DND-41 (cell line): ENCODE results near the gene SMIM35.

Source experiments
- ATAC-seq: fragments of 200-7000 bp; cut with Tn5 transposase; 3 replicates; pipeline ENCODE4 v1.9.1; 2021; ENCODE audit warnings: low read depth; ENCODE audit not compliant: insufficient read depth
- DNase-seq: peaks from one replicate; pipeline ENCODE4 v3.0.0-alpha.2; 2020
- H2AFZ ChIP-seq: 2 replicates; pipeline ENCODE4 v1.6.0; 2012; ENCODE audit warnings: low read depth, low read length
- H3K27ac ChIP-seq: 2 replicates; pipeline ENCODE4 v1.5.1; 2012; ENCODE audit warnings: low read length, inconsistent platforms
- H3K27me3 ChIP-seq: fragments of 200-600 bp; sonication (generic); 2 replicates; pipeline ENCODE4 v1.6.0; 2012; ENCODE audit warnings: low read length, mild to moderate bottlenecking, inconsistent platforms; ENCODE audit not compliant: insufficient read depth, poor library complexity
- H3K36me3 ChIP-seq: 2 replicates; pipeline ENCODE4 v1.5.1; 2012; ENCODE audit warnings: low read length, inconsistent platforms; ENCODE audit not compliant: insufficient read depth
- H3K4me1 ChIP-seq: 2 replicates; pipeline ENCODE4 v1.5.1; 2012; ENCODE audit warnings: mild to moderate bottlenecking, low read length; ENCODE audit not compliant: insufficient read depth
- H3K4me2 ChIP-seq: 2 replicates; pipeline ENCODE4 v1.6.0; 2012; ENCODE audit warnings: mild to moderate bottlenecking, moderate library complexity, low read length, inconsistent platforms; ENCODE audit not compliant: insufficient read depth
- H3K4me3 ChIP-seq, 2 experiments: fragments of 200-600 bp in 1 of 2; shearing (Covaris generic) in 1 of 2; 2 replicates each; pipeline ENCODE4 v1.5.1; 2012 to 2016; ENCODE audit warnings: inconsistent platforms in 2 of 2, low read length in 2 of 2, mild to moderate bottlenecking in 2 of 2, low read depth in 1 of 2, moderate library complexity in 1 of 2
- H3K79me2 ChIP-seq: 2 replicates; pipeline ENCODE4 v1.6.0; 2012; ENCODE audit warnings: low read length, inconsistent platforms; ENCODE audit not compliant: insufficient read depth
- H3K9ac ChIP-seq: 2 replicates; pipeline ENCODE4 v1.6.0; 2012; ENCODE audit warnings: low read depth, mild to moderate bottlenecking, inconsistent platforms, low read length, moderate library complexity
- H3K9me3 ChIP-seq: 2 replicates; pipeline ENCODE4 v1.5.1; 2012; ENCODE audit warnings: low read length, moderate library complexity, mild to moderate bottlenecking, inconsistent platforms; ENCODE audit not compliant: insufficient read depth, severe bottlenecking
- H4K20me1 ChIP-seq: 2 replicates; pipeline ENCODE4 v1.6.0; 2012; ENCODE audit warnings: low read length; ENCODE audit not compliant: insufficient read depth
- EZH2 ChIP-seq: IDR thresholded peaks from 3 replicates; pipeline ENCODE4 v1.6.1; 2012; ENCODE audit warnings: borderline replicate concordance, low read depth, mild to moderate bottlenecking, moderate library complexity, low read length, inconsistent platforms; ENCODE audit not compliant: severe bottlenecking
- TF ChIP-seq, protein P1 (sequence below): IDR thresholded peaks from 2 replicates; pipeline ENCODE4 v1.5.1; 2012; ENCODE audit warnings: borderline replicate concordance, low read length, moderate library complexity, mild to moderate bottlenecking; ENCODE audit not compliant: poor library complexity, severe bottlenecking; ENCODE audit errors: extremely low read depth

SMIM35 gene

DNA sequence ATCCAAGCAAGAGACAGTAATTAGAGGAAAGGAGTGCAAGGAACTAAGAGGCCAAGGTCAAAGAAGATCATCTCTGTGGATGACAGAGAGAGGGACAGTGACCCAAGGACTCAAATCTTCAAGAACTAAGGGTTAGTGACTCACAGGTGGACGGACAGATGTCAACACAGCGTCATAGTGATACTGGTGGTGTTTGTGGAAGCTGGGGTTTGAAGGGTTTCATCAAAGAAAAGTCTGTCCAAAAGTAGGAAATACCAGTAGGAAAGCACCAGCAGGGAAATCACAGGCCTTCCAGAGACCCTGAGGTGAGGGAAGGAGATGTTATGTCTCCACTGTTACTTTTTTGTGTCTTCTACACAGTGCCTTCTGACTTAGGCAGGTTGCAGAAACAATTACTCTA lies 68.4 kb downstream of the SMIM35 start:
- Histone ChIP-seq H3K9me3 (peaks cover 12% of the 10 kb centered on the region), H3K4me3 (no peak overlapping the region), H4K20me1 (no peaks in the 10 kb centered on the region), H3K4me2 (no peak overlapping the region), H3K4me1 (no peaks in the 10 kb centered on the region), H3K27ac (no peak overlapping the region), H3K36me3 (no peaks in the 10 kb centered on the region), H3K79me2 (no peaks in the 10 kb centered on the region), H3K9ac (no peak overlapping the region), H3K27me3 (no peaks in the 10 kb centered on the region), H2AFZ (no peak overlapping the region)
- DNase-seq (no peak), ATAC-seq (no peak)
- TF ChIP-seq, protein P1, sequence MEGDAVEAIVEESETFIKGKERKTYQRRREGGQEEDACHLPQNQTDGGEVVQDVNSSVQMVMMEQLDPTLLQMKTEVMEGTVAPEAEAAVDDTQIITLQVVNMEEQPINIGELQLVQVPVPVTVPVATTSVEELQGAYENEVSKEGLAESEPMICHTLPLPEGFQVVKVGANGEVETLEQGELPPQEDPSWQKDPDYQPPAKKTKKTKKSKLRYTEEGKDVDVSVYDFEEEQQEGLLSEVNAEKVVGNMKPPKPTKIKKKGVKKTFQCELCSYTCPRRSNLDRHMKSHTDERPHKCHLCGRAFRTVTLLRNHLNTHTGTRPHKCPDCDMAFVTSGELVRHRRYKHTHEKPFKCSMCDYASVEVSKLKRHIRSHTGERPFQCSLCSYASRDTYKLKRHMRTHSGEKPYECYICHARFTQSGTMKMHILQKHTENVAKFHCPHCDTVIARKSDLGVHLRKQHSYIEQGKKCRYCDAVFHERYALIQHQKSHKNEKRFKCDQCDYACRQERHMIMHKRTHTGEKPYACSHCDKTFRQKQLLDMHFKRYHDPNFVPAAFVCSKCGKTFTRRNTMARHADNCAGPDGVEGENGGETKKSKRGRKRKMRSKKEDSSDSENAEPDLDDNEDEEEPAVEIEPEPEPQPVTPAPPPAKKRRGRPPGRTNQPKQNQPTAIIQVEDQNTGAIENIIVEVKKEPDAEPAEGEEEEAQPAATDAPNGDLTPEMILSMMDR = no peak
- no peak for TF ChIP-seq EZH2

DNA sequence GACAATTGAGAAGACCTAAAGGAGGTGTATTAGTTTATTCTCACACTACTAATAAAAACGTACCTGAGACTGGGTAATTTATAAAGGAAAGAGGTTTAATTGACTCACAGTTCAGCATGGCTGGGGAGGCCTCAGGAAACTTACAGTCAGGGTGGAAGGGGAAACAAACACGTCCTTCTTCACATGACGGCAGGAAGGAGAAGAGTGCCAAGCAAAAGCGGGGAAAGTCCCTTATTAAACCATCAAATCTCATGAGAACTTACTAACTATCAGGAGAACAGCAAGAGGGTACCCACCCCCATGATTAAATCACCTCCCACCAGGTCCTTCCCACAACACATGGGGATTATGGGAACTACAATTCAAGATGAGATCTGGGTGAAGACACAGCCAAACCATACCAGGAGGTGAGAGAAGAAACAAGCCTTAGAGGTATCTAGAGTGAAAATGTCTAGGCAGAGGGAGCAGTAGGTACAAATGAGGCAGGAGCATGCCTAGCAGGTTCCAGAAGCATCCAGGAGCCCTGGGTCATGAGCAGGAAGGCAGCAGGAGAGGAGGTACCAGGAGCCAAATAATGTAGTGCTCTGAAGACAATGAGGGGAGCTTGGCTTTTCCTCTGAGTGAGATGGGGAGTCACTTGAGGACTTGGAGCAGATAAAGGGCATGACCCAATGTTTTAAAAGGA lies 69.0 kb downstream of the SMIM35 start:
- no peak overlapping the region for H2AFZ ChIP-seq
- no peaks in the 10 kb centered on the region for H3K4me1 ChIP-seq
- TF ChIP-seq, protein P1 = no peak
- no peak for TF ChIP-seq EZH2
- H3K4me2 ChIP-seq = no peak overlapping the region
- H3K36me3 ChIP-seq = no peaks in the 10 kb centered on the region
- H4K20me1 ChIP-seq = no peaks in the 10 kb centered on the region
- H3K4me3 ChIP-seq = no peak overlapping the region
- DNase-seq (no peak), ATAC-seq (no peak)
- H3K9ac ChIP-seq = no peak overlapping the region
- H3K27me3 ChIP-seq = no peaks in the 10 kb centered on the region
- peaks cover 12% of the 10 kb centered on the region for H3K9me3 ChIP-seq
- no peak overlapping the region for H3K27ac ChIP-seq
- H3K79me2 ChIP-seq = no peaks in the 10 kb centered on the region

DNA sequence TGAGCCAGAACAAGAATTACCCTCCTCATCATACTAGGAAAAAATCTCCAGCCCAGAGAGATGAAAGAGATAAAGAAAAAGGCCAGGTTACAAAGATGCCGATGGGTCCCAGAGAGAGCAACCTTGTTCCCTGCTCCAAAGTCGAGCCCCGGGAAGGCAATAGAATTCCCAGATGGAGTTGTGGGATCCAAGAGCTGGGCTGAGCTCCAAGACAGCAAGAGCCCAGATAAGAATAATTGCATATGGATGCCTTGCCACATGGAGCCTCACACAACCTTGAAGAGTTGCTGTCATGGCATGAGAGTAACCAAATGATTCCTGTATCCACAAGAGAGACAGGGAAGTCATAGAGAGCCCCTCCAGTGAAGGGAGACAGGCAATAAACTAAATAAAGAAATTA lies 69.7 kb downstream of the SMIM35 start:
- ATAC-seq = no peak
- no peak for DNase-seq

More for the DNA sequence above, 69.7 kb downstream of the SMIM35 start:
- H3K4me3 ChIP-seq = no peak overlapping the region
- H3K36me3 ChIP-seq = no peaks in the 10 kb centered on the region
- no peak overlapping the region for H3K27ac ChIP-seq
- no peaks in the 10 kb centered on the region for H3K4me1 ChIP-seq
- no peak overlapping the region for H3K4me2 ChIP-seq
- H3K79me2 ChIP-seq = no peaks in the 10 kb centered on the region
- no peak overlapping the region for H3K9ac ChIP-seq
- no peaks in the 10 kb centered on the region for H4K20me1 ChIP-seq
- no peak overlapping the region for H2AFZ ChIP-seq
- no peaks in the 10 kb centered on the region for H3K27me3 ChIP-seq
- peaks cover 12% of the 10 kb centered on the region for H3K9me3 ChIP-seq
- TF ChIP-seq, protein P1 = no peak
- TF ChIP-seq EZH2 = no peak
